GM11168 (cell line): Measurements from ENCODE around the gene NDST4.

Experiments used
- in situ Hi-C: fragments of 300-500 bp; cut with MboI; formaldehyde crosslinking; loops from one replicate; pipeline ENCODE4 v1.12.0; 2022; ENCODE audit warnings: low sequenced_read_pairs; ENCODE audit not compliant: unreplicated experiment

NDST4 gene

GRCh38 chr4:115113506-115114106 lies at the start of gene NDST4:
TSS of gene NDST4 (minus strand) at chr4:115113620. CDS start at chr4:115077036, 36,584 bp downstream.
- in situ Hi-C loops: loop anchor here (25.0 kb wide), 1 partner anchor 424 kb away; no protein-coding TSS in a partner anchor

GRCh38 chr4:115159141-115159540 lies 45.7 kb upstream of the NDST4 start:
- in situ Hi-C loops: no loop called here

- in situ Hi-C loops: no loop called here
These were observed 44.9 kb upstream of the NDST4 start for GRCh38 chr4:115158296-115158695.

- in situ Hi-C loops: no loop called here
These were observed 41.4 kb upstream of the NDST4 start for GRCh38 chr4:115154826-115155225.

- in situ Hi-C loops: no loop called here
These were observed 39.5 kb upstream of the NDST4 start for GRCh38 chr4:115152965-115153364.

GRCh38 chr4:115152081-115152480 lies 38.7 kb upstream of the NDST4 start:
- in situ Hi-C loops: no loop called here

GRCh38 chr4:115149106-115149505 lies 35.7 kb upstream of the NDST4 start:
- in situ Hi-C loops: no loop called here

- in situ Hi-C loops: no loop called here
These were observed 32.2 kb upstream of the NDST4 start for GRCh38 chr4:115145393-115146160.

- in situ Hi-C loops: no loop called here
These were observed 14.6 kb upstream of the NDST4 start for GRCh38 chr4:115128037-115128436.

- in situ Hi-C loops: no loop called here
These were observed 13.1 kb upstream of the NDST4 start for GRCh38 chr4:115126491-115126890.

- in situ Hi-C loops: loop anchor here (25.0 kb wide), 1 partner anchor 416 kb away; no protein-coding TSS in a partner anchor
These were observed 8.1 kb upstream of the NDST4 start for GRCh38 chr4:115121351-115122043.

- in situ Hi-C loops: loop anchor here (25.0 kb wide), 1 partner anchor 417 kb away; no protein-coding TSS in a partner anchor
These were observed 6.5 kb upstream of the NDST4 start for GRCh38 chr4:115119804-115120352.

GRCh38 chr4:115117651-115118050 lies 4.2 kb upstream of the NDST4 start:
- in situ Hi-C loops: loop anchor here (25.0 kb wide), 1 partner anchor 420 kb away; no protein-coding TSS in a partner anchor

- in situ Hi-C loops: loop anchor here (25.0 kb wide), 1 partner anchor 427 kb away; no protein-coding TSS in a partner anchor
These were observed 2.9 kb downstream of the NDST4 start for GRCh38 chr4:115110191-115111181.

- in situ Hi-C loops: loop anchor here (25.0 kb wide), 1 partner anchor 428 kb away; no protein-coding TSS in a partner anchor
These were observed 4.6 kb downstream of the NDST4 start for GRCh38 chr4:115108850-115109249.

GRCh38 chr4:115107411-115107810 lies 6.0 kb downstream of the NDST4 start:
- in situ Hi-C loops: loop anchor here (25.0 kb wide), 1 partner anchor 430 kb away; no protein-coding TSS in a partner anchor

- in situ Hi-C loops: loop anchor here (25.0 kb wide), 1 partner anchor 436 kb away; no protein-coding TSS in a partner anchor
These were observed 11.7 kb downstream of the NDST4 start for GRCh38 chr4:115101675-115102074.

- in situ Hi-C loops: loop anchor here (25.0 kb wide), 1 partner anchor 772 kb away; no protein-coding TSS in a partner anchor
These were observed 22.8 kb downstream of the NDST4 start for GRCh38 chr4:115090483-115091075.

GRCh38 chr4:115082633-115083032 lies 30.8 kb downstream of the NDST4 start:
- in situ Hi-C loops: loop anchor here (25.0 kb wide), 1 partner anchor 780 kb away; no protein-coding TSS in a partner anchor
